Stimulated activated CD4-positive, alpha-beta T cell treated with anti-CD3 and anti-CD28 coated beads, TNF-alpha, amount 100 ng/mL, for 24 hours (primary cell): Measurements from ENCODE around the gene BBS1.
A peak's percentile ranks its signal among the peaks of the same experiment; 100 is the strongest.
"Not testable (repeated sequence)": the region's sequence is repeated elsewhere in the genome, so short reads cannot be mapped to it uniquely, and the experiment has no call there.

Experiments
- DNase-seq, 3 experiments: peaks; one replicate each; pipeline ENCODE4 v3.0.0-alpha.2; 2020; ENCODE audit warnings: low read depth in 3 of 3

The BBS1 gene

DNA sequence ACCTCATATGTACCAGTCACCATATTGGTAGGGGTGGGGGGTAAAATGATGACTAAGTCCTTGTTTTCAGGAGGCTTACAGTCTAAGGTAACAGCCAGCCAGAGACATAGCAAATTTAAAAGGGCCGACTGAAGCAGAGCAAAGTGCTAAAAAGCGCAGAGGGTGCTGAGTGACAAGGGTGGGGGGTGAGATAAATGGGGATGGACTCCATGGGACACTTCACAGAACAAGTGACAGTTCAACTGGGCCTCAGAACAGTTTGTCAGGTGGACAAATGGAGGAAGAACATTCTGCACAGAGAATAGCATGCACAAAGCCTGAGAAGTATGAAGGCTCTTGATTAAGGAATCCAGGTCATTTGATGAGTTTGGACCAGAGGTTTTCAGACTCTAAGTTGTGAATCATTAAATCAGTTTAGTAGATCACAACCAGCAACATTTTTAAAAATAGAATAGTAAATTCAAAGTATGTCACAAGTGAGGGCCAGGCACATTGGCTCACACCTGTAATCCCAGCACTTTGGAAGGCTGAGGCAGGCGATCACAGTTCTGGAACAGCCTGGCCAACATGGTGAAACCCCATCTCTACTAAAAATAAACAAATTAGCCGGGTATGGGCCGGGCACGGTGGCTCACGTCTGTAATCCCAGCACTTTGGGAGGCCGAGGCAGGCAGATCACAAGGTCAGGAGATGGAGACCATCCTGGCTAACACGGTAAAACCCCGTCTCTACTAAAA is 14.0 kb downstream of the BBS1 start:
- no peak for DNase-seq

DNA sequence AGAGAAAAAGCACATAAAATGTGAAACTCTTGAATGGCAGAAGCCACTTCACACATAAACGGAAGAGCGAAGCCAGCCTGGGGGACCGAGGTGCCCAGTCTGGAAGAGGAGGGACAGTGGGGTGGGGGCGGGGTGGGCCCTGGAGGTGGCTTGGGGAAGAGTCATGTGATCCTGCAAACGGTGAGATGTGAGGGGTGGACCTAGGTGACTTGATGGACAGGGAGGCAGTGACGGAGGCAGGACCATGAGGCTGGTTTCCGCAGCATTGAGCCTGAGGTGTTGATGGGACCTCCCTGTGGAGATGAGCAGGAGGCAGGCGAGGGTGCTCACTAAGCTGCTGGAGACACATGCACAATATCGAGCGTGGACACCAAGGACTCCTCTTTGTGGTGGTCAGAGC is 18.6 kb downstream of the BBS1 start:
- no peak for DNase-seq

DNA sequence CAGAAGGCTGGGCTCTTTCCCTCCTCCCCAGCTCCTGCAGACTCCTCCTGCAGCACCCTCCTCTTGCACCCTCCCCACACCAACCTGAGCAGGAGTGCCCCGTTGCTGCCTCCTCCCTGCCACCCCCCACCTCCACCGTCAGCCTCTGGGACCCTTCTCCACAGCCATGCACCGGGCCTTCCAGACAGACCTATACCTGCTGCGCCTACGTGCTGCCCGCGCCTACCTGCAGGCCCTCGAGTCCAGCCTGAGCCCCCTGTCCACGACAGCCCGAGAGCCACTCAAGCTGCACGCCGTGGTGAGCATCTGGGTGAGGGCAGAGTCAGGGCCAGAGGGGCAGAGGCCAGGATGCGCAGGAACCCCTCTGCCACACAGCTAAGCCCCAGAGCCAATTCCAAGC is 19.2 kb downstream of the BBS1 start:
- no peak for DNase-seq

DNA sequence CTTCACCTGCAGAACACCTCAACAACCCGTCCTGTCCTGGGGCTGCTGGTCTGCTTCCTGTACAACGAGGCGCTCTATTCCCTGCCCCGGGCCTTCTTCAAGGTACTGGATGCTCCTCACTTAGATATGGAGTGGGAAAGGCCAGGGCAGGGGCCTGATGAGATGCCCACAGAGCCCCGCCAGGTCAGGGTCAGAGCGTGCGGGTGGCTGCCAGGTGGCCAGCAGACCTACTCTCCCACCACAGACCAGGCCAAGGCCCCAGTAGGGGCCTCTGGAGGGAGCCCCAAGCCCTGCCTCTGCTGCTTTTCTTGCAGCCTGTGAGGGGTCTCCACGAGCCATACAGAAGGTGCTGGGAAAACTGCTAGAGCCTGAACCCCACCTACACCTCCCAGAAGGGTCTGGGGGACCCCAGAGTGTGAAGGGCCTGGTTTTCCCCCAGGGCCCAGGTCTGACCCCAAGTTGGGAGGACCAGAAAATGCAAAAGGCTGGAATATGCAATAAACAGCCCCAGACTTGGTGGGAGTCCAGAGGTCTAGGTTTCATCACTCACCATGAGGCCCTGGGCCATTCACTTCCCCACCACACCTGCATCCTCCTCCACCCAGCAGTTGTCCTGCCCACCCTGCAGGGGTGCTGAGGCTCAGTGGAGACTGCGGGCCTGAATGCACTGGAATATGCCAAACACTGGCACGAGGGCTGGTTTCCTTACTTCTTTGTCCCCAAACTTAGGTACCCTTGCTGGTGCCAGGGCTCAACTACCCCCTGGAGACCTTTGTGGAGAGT is 20.7 kb downstream of the BBS1 start:
- DNase-seq, result no peak

DNA sequence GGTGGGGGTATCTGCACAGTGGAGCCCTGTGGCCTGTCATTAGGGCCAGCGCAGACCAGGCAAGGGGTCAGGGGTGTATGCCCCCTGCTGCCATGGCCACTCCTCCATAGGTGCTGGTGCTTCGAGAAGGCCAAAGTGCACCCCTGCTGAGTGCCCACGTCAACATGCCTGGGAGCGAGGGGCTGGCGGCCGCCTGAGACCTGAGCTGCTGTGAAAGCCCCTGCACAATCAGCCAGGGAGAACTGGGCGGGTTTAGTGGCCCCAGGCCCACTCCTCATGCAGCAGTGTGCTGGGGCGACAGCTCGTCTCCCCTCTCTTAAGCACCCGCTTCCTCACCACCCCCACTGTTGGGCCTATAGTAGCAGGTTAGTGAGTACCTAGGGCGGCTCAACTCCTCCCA is 21.4 kb downstream of the BBS1 start:
- DNase-seq, result no peak

GRCh38 chr11:66532784-66533183 is 22.3 kb downstream of the BBS1 start:
- no peak for DNase-seq

DNA sequence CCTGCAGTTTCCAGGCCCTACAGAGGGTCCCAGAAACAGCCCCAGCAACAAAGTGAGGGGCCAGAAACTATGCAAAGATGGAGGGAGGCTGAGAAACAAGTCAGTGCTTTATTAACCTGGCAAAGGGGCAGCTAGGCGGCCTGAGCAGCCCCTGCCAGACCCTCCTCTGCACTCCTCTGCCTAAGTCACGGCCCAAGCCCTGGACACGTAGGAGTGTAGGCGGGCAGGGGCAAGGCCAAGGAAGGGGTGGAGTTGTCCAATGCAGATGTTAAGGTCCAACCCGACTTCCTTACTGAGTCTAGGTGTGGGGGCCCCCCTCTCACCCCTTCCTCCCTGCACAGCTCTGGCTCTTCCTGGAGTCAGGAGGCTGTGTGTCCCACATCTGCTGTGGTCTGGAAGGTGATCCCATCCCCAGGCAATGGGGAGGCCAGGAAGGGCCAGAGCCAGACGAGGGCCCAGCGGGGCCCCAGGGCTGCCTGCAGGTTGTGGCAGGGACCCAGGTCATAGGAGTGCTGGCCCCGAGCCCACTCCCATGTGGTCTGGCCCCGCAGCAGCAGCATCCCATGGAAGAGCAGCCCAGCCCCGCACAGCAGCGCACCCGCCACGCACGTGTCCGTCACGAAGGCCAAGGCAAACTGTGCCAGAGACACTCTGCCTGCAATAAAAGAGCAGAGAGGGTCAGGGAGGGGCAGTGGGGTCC is 28.9 kb downstream of the BBS1 start:
- no peak for DNase-seq

DNA sequence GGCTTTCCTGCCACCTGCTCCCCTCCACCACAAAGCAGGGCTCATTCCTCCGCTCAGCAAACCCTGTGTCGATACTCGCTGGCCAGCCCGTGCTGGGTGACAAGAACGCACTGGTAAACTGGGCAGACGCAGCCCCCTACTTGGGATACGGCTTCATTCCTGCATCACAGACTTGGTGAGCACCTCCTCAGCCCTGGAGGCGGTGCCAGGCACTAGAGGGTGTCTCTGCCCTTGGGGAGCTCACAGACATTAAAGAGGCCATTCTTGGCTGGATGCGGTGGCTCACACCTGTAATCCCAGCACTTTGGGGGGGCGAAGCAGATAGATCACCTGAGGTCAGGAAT is 29.4 kb downstream of the BBS1 start:
- DNase-seq, result no peak

DNA sequence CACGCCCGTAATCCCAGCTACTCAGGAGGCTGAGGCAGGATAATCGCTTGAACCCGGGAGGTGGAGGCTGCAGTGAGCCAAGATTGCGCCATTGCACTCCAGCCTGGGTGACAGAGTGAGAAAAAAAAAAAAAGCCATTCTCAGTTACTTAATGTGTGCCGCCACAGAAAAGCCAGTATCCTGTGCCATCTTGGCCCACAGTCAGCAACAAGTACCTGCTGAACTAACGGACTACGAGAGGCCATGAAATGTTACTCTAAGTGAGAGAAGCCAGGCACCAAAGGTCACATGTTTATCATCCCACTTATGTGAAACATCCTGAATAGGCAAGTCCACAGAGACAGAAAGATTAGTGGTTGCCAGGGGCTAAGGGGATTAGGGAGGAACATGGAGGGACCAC is 30.2 kb downstream of the BBS1 start:
- not testable (repeated sequence) for DNase-seq

- DNase-seq, result no peak
These were observed 31.5 kb downstream of the BBS1 start for GRCh38 chr11:66541892-66542291.

DNA sequence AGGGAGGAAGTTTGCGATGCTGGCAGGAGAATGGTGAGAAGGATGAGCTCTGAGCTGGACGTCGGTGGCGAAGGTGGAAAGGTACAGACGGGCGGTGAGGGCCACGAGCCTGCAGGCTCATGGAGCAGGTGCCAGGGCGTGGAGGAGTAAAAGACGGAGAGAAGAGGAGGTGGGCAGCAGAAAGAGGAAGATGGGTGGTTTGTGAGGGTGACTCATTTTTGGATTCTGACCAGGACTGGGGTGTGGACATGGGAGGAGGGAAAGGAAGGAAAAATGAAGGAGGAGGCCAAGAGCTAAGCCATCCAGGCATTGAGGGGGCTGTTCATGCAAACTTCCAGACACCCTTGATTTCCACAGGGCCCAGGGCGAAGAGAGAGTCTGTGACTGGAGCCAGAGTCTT is 31.9 kb downstream of the BBS1 start:
- DNase-seq, result no peak

- peak in 1 of 3 experiments; percentile 46 for DNase-seq
These were observed 33.0 kb downstream of the BBS1 start for GRCh38 chr11:66543263-66544107.

DNA sequence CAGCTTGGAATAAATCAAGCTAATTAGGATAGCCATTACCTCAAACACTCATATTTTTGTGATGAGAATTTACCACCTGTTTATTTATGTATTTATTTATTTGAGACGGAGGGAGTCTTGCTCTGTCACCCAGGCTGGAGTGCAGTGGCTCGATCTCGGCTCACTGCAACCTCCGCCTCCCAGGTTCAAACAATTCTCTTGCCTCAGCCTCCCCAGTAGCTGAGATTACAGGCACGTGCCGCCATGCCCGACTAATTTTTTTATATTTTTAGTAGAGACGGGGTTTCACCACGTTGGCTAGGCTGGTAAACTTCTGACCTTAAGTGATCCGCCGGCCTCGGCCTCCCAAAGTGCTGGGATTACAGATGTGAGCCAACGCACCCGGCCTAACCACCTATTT is 34.5 kb downstream of the BBS1 start:
- DNase-seq, result not testable (repeated sequence)

DNA sequence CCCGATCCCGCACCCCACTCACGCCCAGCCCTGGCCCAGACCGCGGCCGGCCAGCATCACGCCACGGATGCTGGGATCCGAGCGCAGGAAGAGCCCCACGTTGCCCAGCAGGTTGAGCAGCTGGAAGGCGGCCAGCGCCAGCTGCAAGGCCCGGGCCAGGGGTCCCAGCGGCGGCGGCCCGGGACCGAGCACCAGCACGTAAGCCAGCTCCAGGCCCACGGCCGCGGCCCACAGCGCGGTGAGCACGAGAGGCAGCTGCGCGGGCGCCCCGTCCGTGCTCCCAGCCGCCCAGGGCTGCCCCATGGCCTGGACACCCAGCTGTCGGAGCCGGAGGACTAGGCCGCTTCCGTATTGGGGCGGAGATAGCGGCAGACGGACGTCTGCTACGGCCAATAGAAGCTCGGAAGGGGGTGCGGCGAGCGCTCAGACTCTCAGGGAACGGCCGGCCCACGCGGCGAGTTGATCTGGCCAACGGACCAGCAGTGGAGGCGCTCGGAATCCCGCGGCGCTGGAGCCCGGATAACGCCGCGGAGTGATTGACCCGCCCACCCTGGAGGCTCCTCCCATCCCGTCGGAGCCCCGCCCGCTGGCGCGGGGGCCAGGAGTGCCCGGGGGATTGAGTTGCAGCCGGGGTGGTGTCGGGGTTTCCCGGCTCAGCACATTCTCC is 35.4 kb downstream of the BBS1 start, which contains the start of gene ZDHHC24:
TSS of gene ZDHHC24 (minus strand) at position 348 of the 667 bp plus-strand sequence. CDS start at position 303, 45 bp downstream.
- peak; percentile 74 to 94 (median 75) for DNase-seq

GRCh38 chr11:66546368-66546965 is 36.0 kb downstream of the BBS1 start, which contains the start of gene ACTN3:
TSS of gene ACTN3 (plus strand) at chr11:66546903. CDS start at chr11:66546938, 35 bp downstream.
- no peak for DNase-seq

GRCh38 chr11:66546966-66547661 is 36.7 kb downstream of the BBS1 start:
- no peak for DNase-seq

- no peak for DNase-seq
These were observed 37.2 kb downstream of the BBS1 start for GRCh38 chr11:66547662-66548009.

- no peak for DNase-seq
These were observed 37.6 kb downstream of the BBS1 start for GRCh38 chr11:66548041-66548440.

DNA sequence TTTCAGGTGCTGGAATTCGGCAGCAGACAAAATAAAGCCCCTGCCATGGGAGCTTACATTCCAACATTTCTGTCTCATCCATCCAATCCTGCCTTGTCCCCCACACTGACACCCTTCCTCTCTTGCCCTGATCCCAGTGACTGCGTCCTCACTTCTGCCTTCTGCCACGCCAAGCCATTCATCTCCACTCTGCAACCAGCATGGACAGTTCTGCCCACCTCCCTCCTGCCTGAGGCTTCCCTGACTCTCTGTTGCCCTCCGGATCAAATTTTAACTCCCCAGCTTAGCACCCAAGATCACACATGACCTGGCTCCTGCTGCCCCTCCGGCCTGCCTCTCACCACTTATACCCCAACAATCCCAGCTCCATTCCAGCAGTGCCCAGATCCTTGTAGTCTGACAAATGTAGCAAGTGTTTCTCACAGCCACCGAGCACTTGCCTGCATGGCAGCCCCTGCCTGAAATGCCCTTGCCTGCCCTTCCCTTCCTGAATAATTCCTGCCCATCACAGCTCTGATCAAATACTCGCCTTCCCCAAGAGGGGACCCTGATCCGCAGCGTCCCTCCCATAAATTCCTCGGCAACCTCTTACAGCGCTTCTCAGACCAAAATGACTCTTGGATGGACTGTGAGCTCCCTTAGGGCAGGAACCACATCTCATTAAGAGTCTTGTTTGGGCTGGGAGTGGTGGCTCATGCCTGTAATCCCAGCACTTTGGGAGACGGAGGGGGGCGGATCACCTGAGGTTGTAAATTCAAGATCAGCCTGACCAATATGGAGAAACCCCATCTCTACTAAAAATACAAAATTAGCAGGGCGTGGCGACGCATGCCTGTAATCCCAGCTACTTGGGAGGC is 38.6 kb downstream of the BBS1 start:
- DNase-seq, result no peak
